Measurements from ENCODE around the gene ABR.

The ABR gene

GRCh38 chr17:1035546-1036170 lies 144.1 kb downstream of the ABR start:
- Histone ChIP-seq H3K4me1 (ENCODE audit: control insufficient read depth, insufficient read depth, low read length) (peaks cover 16% of the 10 kb centered on the region), H3K9me3 (ENCODE audit: control insufficient read depth, low read length) (no peaks in the 10 kb centered on the region), H3K9ac (ENCODE audit: low read length) (no peak overlapping the region), H3K27me3 (replicated peaks; ENCODE audit: control insufficient read depth, insufficient read depth, low read length) (no peaks in the 10 kb centered on the region), H3K36me3 (ENCODE audit: control insufficient read depth, insufficient read depth, low read length, severe bottlenecking) (peaks cover under 1% of the 10 kb centered on the region), H3K4me3 (ENCODE audit: low read length) (no peak overlapping the region)
- no peak for DNase-seq (ENCODE audit: low read depth)

- Histone ChIP-seq H3K9ac (ENCODE audit: low read length) (no peak overlapping the region), H3K9me3 (ENCODE audit: control insufficient read depth, low read length) (no peaks in the 10 kb centered on the region), H3K27me3 (replicated peaks; ENCODE audit: control insufficient read depth, insufficient read depth, low read length) (no peaks in the 10 kb centered on the region), H3K36me3 (ENCODE audit: control insufficient read depth, insufficient read depth, low read length, severe bottlenecking) (no peaks in the 10 kb centered on the region), H3K4me1 (ENCODE audit: control insufficient read depth, insufficient read depth, low read length) (peaks cover 16% of the 10 kb centered on the region), H3K4me3 (ENCODE audit: low read length) (no peak overlapping the region)
- no peak for DNase-seq (ENCODE audit: low read depth)
Measured at GRCh38 chr17:1034652-1035210, 145.1 kb downstream of the ABR start.

- H3K27me3 ChIP-seq (replicated peaks; ENCODE audit: control insufficient read depth, insufficient read depth, low read length): no peaks in the 10 kb centered on the region
- no peaks in the 10 kb centered on the region for H3K36me3 ChIP-seq (ENCODE audit: control insufficient read depth, insufficient read depth, low read length, severe bottlenecking)
- peaks cover 26% of the 10 kb centered on the region for H3K4me1 ChIP-seq (ENCODE audit: control insufficient read depth, insufficient read depth, low read length)
- H3K9ac ChIP-seq (ENCODE audit: low read length): no peak overlapping the region
- H3K4me3 ChIP-seq (ENCODE audit: low read length): no peak overlapping the region
- no peaks in the 10 kb centered on the region for H3K9me3 ChIP-seq (ENCODE audit: control insufficient read depth, low read length)
- no peak for DNase-seq (ENCODE audit: low read depth)
Measured at GRCh38 chr17:1033503-1033902, 146.3 kb downstream of the ABR start.

GRCh38 chr17:1032391-1032790 lies 147.4 kb downstream of the ABR start:
- Histone ChIP-seq H3K36me3 (ENCODE audit: control insufficient read depth, insufficient read depth, low read length, severe bottlenecking) (no peaks in the 10 kb centered on the region), H3K27me3 (replicated peaks; ENCODE audit: control insufficient read depth, insufficient read depth, low read length) (no peaks in the 10 kb centered on the region), H3K4me1 (ENCODE audit: control insufficient read depth, insufficient read depth, low read length) (peaks cover 26% of the 10 kb centered on the region), H3K4me3 (ENCODE audit: low read length) (no peak overlapping the region), H3K9me3 (ENCODE audit: control insufficient read depth, low read length) (no peaks in the 10 kb centered on the region), H3K9ac (ENCODE audit: low read length) (no peak overlapping the region)
- DNase-seq (ENCODE audit: low read depth): no peak

GRCh38 chr17:1031711-1032110 lies 148.1 kb downstream of the ABR start:
- DNase-seq (ENCODE audit: low read depth): no peak
- no peaks in the 10 kb centered on the region for H3K36me3 ChIP-seq (ENCODE audit: control insufficient read depth, insufficient read depth, low read length, severe bottlenecking)
- peaks cover 26% of the 10 kb centered on the region for H3K4me1 ChIP-seq (ENCODE audit: control insufficient read depth, insufficient read depth, low read length)
- no peaks in the 10 kb centered on the region for H3K27me3 ChIP-seq (replicated peaks; ENCODE audit: control insufficient read depth, insufficient read depth, low read length)
- no peaks in the 10 kb centered on the region for H3K9me3 ChIP-seq (ENCODE audit: control insufficient read depth, low read length)
- H3K4me3 ChIP-seq (ENCODE audit: low read length): no peak overlapping the region
- no peak overlapping the region for H3K9ac ChIP-seq (ENCODE audit: low read length)

- no peak for DNase-seq (ENCODE audit: low read depth)
- no peak overlapping the region for H3K9ac ChIP-seq (ENCODE audit: low read length)
- no peaks in the 10 kb centered on the region for H3K36me3 ChIP-seq (ENCODE audit: control insufficient read depth, insufficient read depth, low read length, severe bottlenecking)
- H3K9me3 ChIP-seq (ENCODE audit: control insufficient read depth, low read length): no peaks in the 10 kb centered on the region
- H3K4me1 ChIP-seq (ENCODE audit: control insufficient read depth, insufficient read depth, low read length): peaks cover 26% of the 10 kb centered on the region
- H3K4me3 ChIP-seq (ENCODE audit: low read length): peak overlapping the region; percentile 24
- H3K27me3 ChIP-seq (replicated peaks; ENCODE audit: control insufficient read depth, insufficient read depth, low read length): no peaks in the 10 kb centered on the region
Measured at GRCh38 chr17:1030684-1031532, 148.9 kb downstream of the ABR start.

GRCh38 chr17:1029922-1030644 lies 149.7 kb downstream of the ABR start:
- no peaks in the 10 kb centered on the region for H3K27me3 ChIP-seq (replicated peaks; ENCODE audit: control insufficient read depth, insufficient read depth, low read length)
- no peaks in the 10 kb centered on the region for H3K36me3 ChIP-seq (ENCODE audit: control insufficient read depth, insufficient read depth, low read length, severe bottlenecking)
- H3K4me1 ChIP-seq (ENCODE audit: control insufficient read depth, insufficient read depth, low read length): peaks cover 26% of the 10 kb centered on the region
- no peak overlapping the region for H3K9ac ChIP-seq (ENCODE audit: low read length)
- peak overlapping the region; percentile 24 for H3K4me3 ChIP-seq (ENCODE audit: low read length)
- no peak for DNase-seq (ENCODE audit: low read depth)
- H3K9me3 ChIP-seq (ENCODE audit: control insufficient read depth, low read length): no peaks in the 10 kb centered on the region

- Histone ChIP-seq H3K4me3 (ENCODE audit: low read length) (no peak overlapping the region), H3K9me3 (ENCODE audit: control insufficient read depth, low read length) (no peaks in the 10 kb centered on the region)
- peak; percentile 37 for DNase-seq (ENCODE audit: low read depth)
Measured at GRCh38 chr17:1029196-1029921, 150.4 kb downstream of the ABR start.

GRCh38 chr17:1027044-1027443 lies 152.7 kb downstream of the ABR start:
- Histone ChIP-seq H3K9me3 (ENCODE audit: control insufficient read depth, low read length) (no peaks in the 10 kb centered on the region), H3K9ac (ENCODE audit: low read length) (no peak overlapping the region), H3K27me3 (replicated peaks; ENCODE audit: control insufficient read depth, insufficient read depth, low read length) (no peaks in the 10 kb centered on the region), H3K4me3 (ENCODE audit: low read length) (no peak overlapping the region), H3K36me3 (ENCODE audit: control insufficient read depth, insufficient read depth, low read length, severe bottlenecking) (no peaks in the 10 kb centered on the region), H3K4me1 (ENCODE audit: control insufficient read depth, insufficient read depth, low read length) (peaks cover 28% of the 10 kb centered on the region)
- no peak for DNase-seq (ENCODE audit: low read depth)

More at GRCh38 chr17:1029196-1029921, 150.4 kb downstream of the ABR start:
- Histone ChIP-seq H3K36me3 (ENCODE audit: control insufficient read depth, insufficient read depth, low read length, severe bottlenecking) (no peaks in the 10 kb centered on the region), H3K4me1 (ENCODE audit: control insufficient read depth, insufficient read depth, low read length) (peaks cover 26% of the 10 kb centered on the region), H3K27me3 (replicated peaks; ENCODE audit: control insufficient read depth, insufficient read depth, low read length) (no peaks in the 10 kb centered on the region), H3K9ac (ENCODE audit: low read length) (peak overlapping the region; percentile 57)

GRCh38 chr17:1026599-1026975 lies 153.2 kb downstream of the ABR start:
- no peak for DNase-seq (ENCODE audit: low read depth)
- H3K9ac ChIP-seq (ENCODE audit: low read length): no peak overlapping the region
- no peak overlapping the region for H3K4me3 ChIP-seq (ENCODE audit: low read length)
- no peaks in the 10 kb centered on the region for H3K9me3 ChIP-seq (ENCODE audit: control insufficient read depth, low read length)
- no peaks in the 10 kb centered on the region for H3K36me3 ChIP-seq (ENCODE audit: control insufficient read depth, insufficient read depth, low read length, severe bottlenecking)
- no peaks in the 10 kb centered on the region for H3K27me3 ChIP-seq (replicated peaks; ENCODE audit: control insufficient read depth, insufficient read depth, low read length)
- peaks cover 29% of the 10 kb centered on the region for H3K4me1 ChIP-seq (ENCODE audit: control insufficient read depth, insufficient read depth, low read length)
